ENCODE data around the gene ZNRD2.

DNA sequence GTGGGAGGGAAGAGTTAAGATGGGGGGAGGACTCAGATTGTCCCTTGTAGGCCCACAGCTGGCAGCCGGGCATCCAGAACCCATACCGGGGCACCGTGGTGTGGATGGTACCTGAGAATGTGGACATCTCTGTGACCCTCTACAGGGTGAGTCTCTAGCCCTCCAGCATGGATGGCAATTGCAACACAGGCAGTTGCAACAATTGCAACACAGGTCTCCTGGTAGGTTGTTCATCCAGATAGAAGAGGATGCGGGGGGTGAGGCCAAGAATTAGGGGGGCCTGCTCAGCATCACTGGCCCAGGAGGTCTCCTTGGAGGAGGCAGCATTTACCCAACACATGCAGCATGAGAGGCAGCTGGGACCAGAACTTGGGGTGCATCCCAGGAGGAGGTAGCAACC lies 9.0 kb downstream of the ZNRD2 start:
- TF ChIP-seq, protein P1, sequence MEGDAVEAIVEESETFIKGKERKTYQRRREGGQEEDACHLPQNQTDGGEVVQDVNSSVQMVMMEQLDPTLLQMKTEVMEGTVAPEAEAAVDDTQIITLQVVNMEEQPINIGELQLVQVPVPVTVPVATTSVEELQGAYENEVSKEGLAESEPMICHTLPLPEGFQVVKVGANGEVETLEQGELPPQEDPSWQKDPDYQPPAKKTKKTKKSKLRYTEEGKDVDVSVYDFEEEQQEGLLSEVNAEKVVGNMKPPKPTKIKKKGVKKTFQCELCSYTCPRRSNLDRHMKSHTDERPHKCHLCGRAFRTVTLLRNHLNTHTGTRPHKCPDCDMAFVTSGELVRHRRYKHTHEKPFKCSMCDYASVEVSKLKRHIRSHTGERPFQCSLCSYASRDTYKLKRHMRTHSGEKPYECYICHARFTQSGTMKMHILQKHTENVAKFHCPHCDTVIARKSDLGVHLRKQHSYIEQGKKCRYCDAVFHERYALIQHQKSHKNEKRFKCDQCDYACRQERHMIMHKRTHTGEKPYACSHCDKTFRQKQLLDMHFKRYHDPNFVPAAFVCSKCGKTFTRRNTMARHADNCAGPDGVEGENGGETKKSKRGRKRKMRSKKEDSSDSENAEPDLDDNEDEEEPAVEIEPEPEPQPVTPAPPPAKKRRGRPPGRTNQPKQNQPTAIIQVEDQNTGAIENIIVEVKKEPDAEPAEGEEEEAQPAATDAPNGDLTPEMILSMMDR (IDR thresholded peaks at IDR 0.05; ENCODE audit: poor library complexity): no peak
- TF ChIP-seq EZH2 (IDR thresholded peaks at IDR 0.05; ENCODE audit: borderline replicate concordance): no peak
